ENCODE results near the gene GIGYF2. TPM values are rescaled to one million over a fixed set of nuclear protein-coding genes. Genes with fewer than 3 reads are reported as not detected.
A peak's percentile ranks its signal among the peaks of the same experiment; 100 is the strongest.

The GIGYF2 gene
- total and polyA plus RNA-seq, 2 of the 4 experiments (the other 2 are of a cell fraction) = 14.7 to 66.0 TPM

- Histone ChIP-seq H3K23ac (ENCODE audit: low read depth, low read length) (no peak overlapping the region), H3K36me3 (ENCODE audit: control insufficient read depth, insufficient read depth, low read length) (peaks cover 7% of the 10 kb centered on the region; the same call in 1 of the 2 replicates), H4K5ac (ENCODE audit: low read depth, low read length) (no peak overlapping the region), H3K56ac (ENCODE audit: extremely low read depth, insufficient read depth, low read length) (no peak overlapping the region), H3K9me1 (ENCODE audit: insufficient read depth, low read length) (no peaks in the 10 kb centered on the region; the same call in 1 of the 2 replicates), H2BK5ac (ENCODE audit: low read depth, low read length, poor library complexity, severe bottlenecking) (no peak overlapping the region), H3K18ac (ENCODE audit: low read depth, low read length) (no peak overlapping the region), H4K20me1 (ENCODE audit: insufficient read depth, low read length) (peaks cover 16% of the 10 kb centered on the region), H3K9me3 (ENCODE audit: control insufficient read depth, insufficient read depth, low read length) (no peaks in the 10 kb centered on the region), H4K8ac (ENCODE audit: low read depth in 2 of 2, low read length in 2 of 2) (no peak overlapping the region), H3K4ac (ENCODE audit: low read depth, low read length) (no peak overlapping the region), H3K4me2 (ENCODE audit: low read depth, low read length) (no peak overlapping the region), H3K4me1 (ENCODE audit: control insufficient read depth, insufficient read depth, low read length) (no peaks in the 10 kb centered on the region), H2BK120ac (ENCODE audit: low read depth, low read length) (no peak overlapping the region), H2AFZ (replicated peaks; ENCODE audit: low read length, poor library complexity) (no peak overlapping the region), H3K27me3 (ENCODE audit: control insufficient read depth, insufficient read depth, low read length) (no peaks in the 10 kb centered on the region), H3K4me3 (ENCODE audit: insufficient read depth, low read depth, low read length) (no peak overlapping the region), H3K9ac (ENCODE audit: low read depth, low read length) (no peak overlapping the region), H2BK15ac (ENCODE audit: low read depth, low read length) (no peak overlapping the region), H3K79me1 (ENCODE audit: low read depth in 1 of 2, low read length in 2 of 2) (peaks cover 10 to 47% of the 10 kb centered on the region in 2 experiments), H3K27ac (ENCODE audit: insufficient read depth, low read length) (no peak overlapping the region), H2AK5ac (ENCODE audit: low read depth, low read length) (no peak overlapping the region), H2BK20ac (ENCODE audit: low read depth, low read length) (no peak overlapping the region), H3K14ac (replicated peaks; ENCODE audit: low read depth, low read length) (no peak overlapping the region), H2AK9ac (replicated peaks; ENCODE audit: low read depth, low read length, poor library complexity) (no peak overlapping the region), H4K91ac (ENCODE audit: insufficient read depth, low read depth, low read length) (no peak overlapping the region)
- CTCF ChIA-PET = interaction anchor here (0.6 kb wide), 1 partner anchor 105 kb away, joined by 3 read pairs; no protein-coding TSS in a partner anchor
- BruUV-seq (replicated peaks) = no TSS peak
- no CpG with 5 or more reads among the region's 2 CpGs for WGBS, 2 experiments (ENCODE audit: extremely low coverage in 2 of 2, insufficient read length in 1 of 2)
- dilution Hi-C loops (cut with HindIII; ENCODE audit: low sequenced_read_pairs, unreplicated experiment) (no loop called here), intact Hi-C loops (cut with micrococcal nuclease) (no loop called here), in situ Hi-C loops (cut with MboI; ENCODE audit: low sequenced_read_pairs) (no loop called here)
- DNase-seq (peak; percentile 1), ATAC-seq (ENCODE audit: low read depth) (no peak)
- TF ChIP-seq NFE2L2 (IDR thresholded peaks at IDR 0.05; ENCODE audit: low read depth, low read length) (no peak), POLR2A (IDR thresholded peaks at IDR 0.05; ENCODE audit: low read depth, low read length) (no peak), ELK1 (IDR thresholded peaks at IDR 0.05; ENCODE audit: borderline replicate concordance, low read depth, low read length) (no peak), MXI1 (IDR thresholded peaks at IDR 0.05; ENCODE audit: borderline replicate concordance, low read depth, low read length) (no peak), FOS (IDR thresholded peaks at IDR 0.05; ENCODE audit: low read depth, low read length) (no peak), USF2 (IDR thresholded peaks at IDR 0.05; ENCODE audit: low read depth, low read length) (no peak), MAFK (IDR thresholded peaks at IDR 0.05; ENCODE audit: low read depth, low read length) (no peak), RFX5 (IDR thresholded peaks at IDR 0.05; ENCODE audit: low read depth, low read length) (no peak), SMC3 (IDR thresholded peaks at IDR 0.05; ENCODE audit: low read depth, low read length) (no peak), RAD21 (IDR thresholded peaks at IDR 0.05; ENCODE audit: low read length) (no peak), CHD1 (IDR thresholded peaks at IDR 0.05; ENCODE audit: low read depth, low read length) (no peak), BHLHE40 (IDR thresholded peaks at IDR 0.05; ENCODE audit: low read depth, low read length) (no peak), MAZ (IDR thresholded peaks at IDR 0.05; ENCODE audit: borderline replicate concordance, low read depth, low read length) (no peak), CEBPB (IDR thresholded peaks at IDR 0.05; ENCODE audit: low read depth, low read length) (no peak), RCOR1 (IDR thresholded peaks at IDR 0.05; ENCODE audit: insufficient replicate concordance, low read length) (no peak)
- POLR2A ChIA-PET (ENCODE audit: unreplicated experiment) = no interaction called here
Observed at GRCh38 chr2:232731470-232731869, 34.3 kb downstream of the GIGYF2 start.

Measured in IMR-90 (cell line).